Globus pallidus (tissue), 1 donor: ENCODE results near the gene FBXO30.

Experiments used
- DNase-seq: peaks from one replicate; pipeline ENCODE4 v3.0.0-alpha.2; 2015; ENCODE audit warnings: low spot score

FBXO30 gene

GRCh38 chr6:145814501-145815308 lies at the start of gene FBXO30:
Gene FBXO30, minus strand, starts transcription at chr6:145814795. Its CDS starts 8,390 bp downstream, at chr6:145806405.
- peak; percentile 91 for DNase-seq

GRCh38 chr6:145863988-145864616 lies 49.5 kb upstream of the FBXO30 start:
- DNase-seq = no peak

- DNase-seq = no peak
Measured at GRCh38 chr6:145863366-145863765, 48.8 kb upstream of the FBXO30 start.

GRCh38 chr6:145860562-145860961 lies 46.0 kb upstream of the FBXO30 start:
- no peak for DNase-seq

- DNase-seq = no peak
Measured at GRCh38 chr6:145850671-145851070, 36.1 kb upstream of the FBXO30 start.

GRCh38 chr6:145848541-145848940 lies 33.9 kb upstream of the FBXO30 start:
- DNase-seq = no peak

GRCh38 chr6:145845557-145845956 lies 31.0 kb upstream of the FBXO30 start:
- DNase-seq = no peak

GRCh38 chr6:145844933-145845540 lies 30.4 kb upstream of the FBXO30 start:
- no peak for DNase-seq

GRCh38 chr6:145842693-145843546 lies 28.3 kb upstream of the FBXO30 start:
- no peak for DNase-seq

GRCh38 chr6:145841668-145842067 lies 27.1 kb upstream of the FBXO30 start:
- DNase-seq = no peak

GRCh38 chr6:145839653-145840052 lies 25.1 kb upstream of the FBXO30 start:
- no peak for DNase-seq

- DNase-seq = no peak
Measured at GRCh38 chr6:145838305-145838704, 23.7 kb upstream of the FBXO30 start.

- DNase-seq = no peak
Measured at GRCh38 chr6:145836772-145837171, 22.2 kb upstream of the FBXO30 start.

GRCh38 chr6:145836170-145836569 lies 21.6 kb upstream of the FBXO30 start:
- no peak for DNase-seq

- no peak for DNase-seq
Measured at GRCh38 chr6:145830612-145831011, 16.0 kb upstream of the FBXO30 start.

- DNase-seq = no peak
Measured at GRCh38 chr6:145829950-145830349, 15.4 kb upstream of the FBXO30 start.

- DNase-seq = no peak
Measured at GRCh38 chr6:145829102-145829501, 14.5 kb upstream of the FBXO30 start.

GRCh38 chr6:145824344-145824743 lies 9.7 kb upstream of the FBXO30 start:
- no peak for DNase-seq

GRCh38 chr6:145823328-145823944 lies 8.8 kb upstream of the FBXO30 start:
- no peak for DNase-seq

- DNase-seq = no peak
Measured at GRCh38 chr6:145822456-145822855, 7.9 kb upstream of the FBXO30 start.

GRCh38 chr6:145819994-145820393 lies 5.4 kb upstream of the FBXO30 start:
- DNase-seq = no peak

- no peak for DNase-seq
Measured at GRCh38 chr6:145818796-145819195, 4.2 kb upstream of the FBXO30 start.
